HG03575 (cell line): ENCODE results near the gene WDR37.
"Not testable (repeated sequence)": the region's sequence is repeated elsewhere in the genome, so short reads cannot be mapped to it uniquely, and the experiment has no call there.

Experiments used
- ATAC-seq: cut with Tn5 transposase; IDR thresholded peaks from one replicate; pipeline ENCODE4 v1.9.1; 2021; ENCODE audit not compliant: unreplicated experiment, insufficient number of reproducible peaks, low FRiP score; ENCODE audit errors: extremely low read depth

Gene WDR37

GRCh38 chr10:1157615-1157933, 101.4 kb downstream of the WDR37 start:
- no peak for ATAC-seq

GRCh38 chr10:1158066-1158465, 101.9 kb downstream of the WDR37 start:
- no peak for ATAC-seq

GRCh38 chr10:1158536-1158935, 102.4 kb downstream of the WDR37 start:
- not testable (repeated sequence) for ATAC-seq

- no peak for ATAC-seq
Observed at GRCh38 chr10:1159131-1160061, 103.2 kb downstream of the WDR37 start.

- ATAC-seq: no peak
Observed at GRCh38 chr10:1160561-1161314, 104.6 kb downstream of the WDR37 start.

GRCh38 chr10:1161315-1161673, 105.1 kb downstream of the WDR37 start:
- not testable (repeated sequence) for ATAC-seq

- no peak for ATAC-seq
Observed at GRCh38 chr10:1162481-1163203, 106.5 kb downstream of the WDR37 start.

GRCh38 chr10:1163204-1163660, 107.0 kb downstream of the WDR37 start:
- ATAC-seq: no peak

GRCh38 chr10:1163831-1164230, 107.6 kb downstream of the WDR37 start:
- ATAC-seq: no peak

- ATAC-seq: no peak
Observed at GRCh38 chr10:1166101-1166827, 110.1 kb downstream of the WDR37 start.

- ATAC-seq: no peak
Observed at GRCh38 chr10:1166828-1167275, 110.7 kb downstream of the WDR37 start.

- ATAC-seq: no peak
Observed at GRCh38 chr10:1168763-1169162, 112.6 kb downstream of the WDR37 start.

GRCh38 chr10:1169186-1169885, 113.2 kb downstream of the WDR37 start:
- ATAC-seq: no peak

- ATAC-seq: no peak
Observed at GRCh38 chr10:1169981-1170866, 114.0 kb downstream of the WDR37 start.

GRCh38 chr10:1170867-1171180, 114.6 kb downstream of the WDR37 start:
- no peak for ATAC-seq

GRCh38 chr10:1171182-1171581, 115.0 kb downstream of the WDR37 start:
- ATAC-seq: no peak

- no peak for ATAC-seq
Observed at GRCh38 chr10:1171586-1171985, 115.4 kb downstream of the WDR37 start.
